RCC 7860 (cell line): ENCODE data around the gene EFCAB11.
"Not testable (repeated sequence)": the region's sequence is repeated elsewhere in the genome, so short reads cannot be mapped to it uniquely, and the experiment has no call there.

ENCODE experiments used
- DNase-seq: peaks from one replicate; pipeline ENCODE4 v3.0.0-alpha.2; 2015; ENCODE audit warnings: low spot score
- FAIRE-seq: peaks from 2 replicates; lab custom pipeline; 2012; peaks lifted over from hg19 to GRCh38; lab: Jason Lieb, UNC

EFCAB11 gene

GRCh38 chr14:89874091-89874490 lies 80.4 kb downstream of the EFCAB11 start:
- DNase-seq, FAIRE-seq: not testable (repeated sequence)

GRCh38 chr14:89870316-89870715 lies 84.2 kb downstream of the EFCAB11 start:
- no peak for FAIRE-seq
- DNase-seq: no peak

- FAIRE-seq: no peak
- no peak for DNase-seq
Measured at GRCh38 chr14:89869606-89870005, 84.9 kb downstream of the EFCAB11 start.

- DNase-seq (no peak), FAIRE-seq (no peak)
Measured at GRCh38 chr14:89866458-89866857, 88.1 kb downstream of the EFCAB11 start.

GRCh38 chr14:89865153-89865552 lies 89.4 kb downstream of the EFCAB11 start:
- DNase-seq: no peak
- FAIRE-seq: no peak

- no peak for DNase-seq
Measured at GRCh38 chr14:89862856-89863255, 91.7 kb downstream of the EFCAB11 start.

GRCh38 chr14:89861630-89862029 lies 92.9 kb downstream of the EFCAB11 start:
- FAIRE-seq (no peak), DNase-seq (no peak)

More at GRCh38 chr14:89862856-89863255, 91.7 kb downstream of the EFCAB11 start:
- no peak for FAIRE-seq

- DNase-seq (no peak), FAIRE-seq (no peak)
Measured at GRCh38 chr14:89858089-89858488, 96.4 kb downstream of the EFCAB11 start.

- no peak for DNase-seq
- no peak for FAIRE-seq
Measured at GRCh38 chr14:89856871-89857345, 97.6 kb downstream of the EFCAB11 start.

- FAIRE-seq (no peak), DNase-seq (peak; percentile 3)
Measured at GRCh38 chr14:89855961-89856656, 98.4 kb downstream of the EFCAB11 start.

GRCh38 chr14:89853936-89854693 lies 100.4 kb downstream of the EFCAB11 start:
- FAIRE-seq (no peak), DNase-seq (no peak)

GRCh38 chr14:89851106-89851505 lies 103.4 kb downstream of the EFCAB11 start:
- FAIRE-seq: no peak
- DNase-seq: no peak

- FAIRE-seq: no peak
- no peak for DNase-seq
Measured at GRCh38 chr14:89849931-89850330, 104.6 kb downstream of the EFCAB11 start.

- FAIRE-seq (no peak), DNase-seq (no peak)
Measured at GRCh38 chr14:89848165-89848564, 106.4 kb downstream of the EFCAB11 start.

- no peak for FAIRE-seq
- no peak for DNase-seq
Measured at GRCh38 chr14:89845346-89845745, 109.2 kb downstream of the EFCAB11 start.

GRCh38 chr14:89844508-89844907 lies 110.0 kb downstream of the EFCAB11 start:
- no peak for DNase-seq
- FAIRE-seq: no peak

GRCh38 chr14:89842837-89843236 lies 111.7 kb downstream of the EFCAB11 start:
- DNase-seq (no peak), FAIRE-seq (no peak)

- DNase-seq (no peak), FAIRE-seq (no peak)
Measured at GRCh38 chr14:89841851-89842250, 112.7 kb downstream of the EFCAB11 start.

- DNase-seq: no peak
- FAIRE-seq: no peak
Measured at GRCh38 chr14:89836830-89837469, 117.6 kb downstream of the EFCAB11 start.

GRCh38 chr14:89833661-89834060 lies 120.9 kb downstream of the EFCAB11 start:
- FAIRE-seq (no peak), DNase-seq (no peak)

GRCh38 chr14:89833120-89833532 lies 121.4 kb downstream of the EFCAB11 start:
- DNase-seq: no peak
- no peak for FAIRE-seq
